PFSK-1 (cell line): ENCODE results near the gene ZC3H4.

ENCODE experiments used
- FOXP2 ChIP-seq: optimal IDR thresholded peaks from 2 replicates; pipeline ENCODE3; 2011; ENCODE audit warnings: borderline replicate concordance, control low read depth, inconsistent platforms; ENCODE audit not compliant: insufficient read depth; ENCODE audit errors: extremely low read length, extremely low read depth
- POLR2AphosphoS5 ChIP-seq: IDR thresholded peaks from 2 replicates; pipeline ENCODE4 v1.6.1; 2012; ENCODE audit warnings: low read depth, mild to moderate bottlenecking, control low read depth, low read length, moderate library complexity
- SIN3A ChIP-seq: IDR thresholded peaks from 2 replicates; pipeline ENCODE4 v1.6.1; 2012; ENCODE audit warnings: mild to moderate bottlenecking, low read length, moderate library complexity, borderline replicate concordance; ENCODE audit not compliant: insufficient read depth
- TAF1 ChIP-seq: IDR thresholded peaks from 2 replicates; pipeline ENCODE4 v1.6.1; 2012; ENCODE audit warnings: low read length, control low read depth, borderline replicate concordance; ENCODE audit not compliant: insufficient read depth
- TF ChIP-seq, protein P1 (sequence below), 2 experiments: IDR thresholded peaks; 2 replicates each; pipeline versions ENCODE4 v1.6.1 to v1.8.0; 2011 to 2012; ENCODE audit warnings: low read depth in 2 of 2, low read length in 2 of 2, control low read depth in 1 of 2, inconsistent platforms in 1 of 2, mild to moderate bottlenecking in 1 of 2, moderate library complexity in 1 of 2; ENCODE audit not compliant: insufficient read depth in 1 of 2

ZC3H4 gene

DNA sequence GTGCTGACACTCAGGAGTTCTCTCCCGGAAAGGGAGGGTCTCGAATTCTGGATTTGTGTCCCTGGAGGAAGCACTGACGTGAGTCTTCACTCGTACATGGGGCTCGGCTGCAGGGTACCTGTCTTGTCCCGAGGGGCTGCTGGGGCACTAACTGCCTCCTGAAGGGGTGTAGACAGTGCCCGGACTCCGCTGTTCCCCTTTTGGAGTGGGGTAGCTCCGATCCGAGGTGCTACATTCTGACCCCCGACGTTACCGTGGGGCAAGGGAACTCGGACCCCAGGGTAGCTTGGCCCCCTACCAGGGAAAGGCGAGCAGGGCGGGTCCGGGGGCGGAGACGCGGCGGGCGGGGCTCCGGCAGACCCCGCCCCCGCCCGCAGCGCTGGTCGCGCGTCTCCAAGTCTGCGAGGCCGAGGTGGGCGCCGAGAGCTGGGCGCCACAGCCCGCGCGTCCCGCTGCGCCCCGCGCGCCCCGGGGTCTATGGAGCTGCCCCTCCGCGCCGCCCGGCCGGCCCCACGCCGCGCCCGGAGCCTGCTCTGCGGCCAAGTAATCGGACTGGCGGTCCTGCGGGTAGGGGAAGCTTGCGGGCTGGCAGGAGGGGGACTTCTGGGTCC is 94.0 kb downstream of the ZC3H4 start, which contains the start of gene NPAS1:
NPAS1 (plus strand) TSS at position 407 of the 611 bp plus-strand sequence. CDS start 1,211 bp downstream, outside the sequence.
- TF ChIP-seq SIN3A (no peak), TAF1 (no peak), FOXP2 (no peak)

DNA sequence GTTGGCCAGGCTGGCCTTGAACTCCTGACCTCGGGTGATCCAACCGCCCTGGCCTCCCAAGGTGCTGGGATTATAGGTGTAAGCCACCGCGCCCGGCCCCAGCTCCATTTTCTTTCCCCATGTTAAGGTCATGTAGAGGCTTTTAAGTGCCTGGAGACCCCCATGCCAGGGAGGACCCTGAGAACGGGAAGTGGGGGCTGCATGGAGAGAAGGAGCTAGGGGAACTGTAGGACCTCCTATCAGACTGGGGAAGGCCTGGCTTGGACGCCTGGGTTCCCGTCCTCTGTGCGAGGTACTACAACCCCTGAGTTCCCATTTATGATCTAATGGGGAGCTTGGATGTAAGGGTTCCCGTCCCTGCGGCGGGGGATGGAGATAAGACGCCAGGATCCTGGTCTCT is 94.7 kb downstream of the ZC3H4 start:
- no peak for TF ChIP-seq POLR2AphosphoS5
- no peak for TF ChIP-seq FOXP2
- TF ChIP-seq SIN3A, result no peak
- TF ChIP-seq, protein P1, sequence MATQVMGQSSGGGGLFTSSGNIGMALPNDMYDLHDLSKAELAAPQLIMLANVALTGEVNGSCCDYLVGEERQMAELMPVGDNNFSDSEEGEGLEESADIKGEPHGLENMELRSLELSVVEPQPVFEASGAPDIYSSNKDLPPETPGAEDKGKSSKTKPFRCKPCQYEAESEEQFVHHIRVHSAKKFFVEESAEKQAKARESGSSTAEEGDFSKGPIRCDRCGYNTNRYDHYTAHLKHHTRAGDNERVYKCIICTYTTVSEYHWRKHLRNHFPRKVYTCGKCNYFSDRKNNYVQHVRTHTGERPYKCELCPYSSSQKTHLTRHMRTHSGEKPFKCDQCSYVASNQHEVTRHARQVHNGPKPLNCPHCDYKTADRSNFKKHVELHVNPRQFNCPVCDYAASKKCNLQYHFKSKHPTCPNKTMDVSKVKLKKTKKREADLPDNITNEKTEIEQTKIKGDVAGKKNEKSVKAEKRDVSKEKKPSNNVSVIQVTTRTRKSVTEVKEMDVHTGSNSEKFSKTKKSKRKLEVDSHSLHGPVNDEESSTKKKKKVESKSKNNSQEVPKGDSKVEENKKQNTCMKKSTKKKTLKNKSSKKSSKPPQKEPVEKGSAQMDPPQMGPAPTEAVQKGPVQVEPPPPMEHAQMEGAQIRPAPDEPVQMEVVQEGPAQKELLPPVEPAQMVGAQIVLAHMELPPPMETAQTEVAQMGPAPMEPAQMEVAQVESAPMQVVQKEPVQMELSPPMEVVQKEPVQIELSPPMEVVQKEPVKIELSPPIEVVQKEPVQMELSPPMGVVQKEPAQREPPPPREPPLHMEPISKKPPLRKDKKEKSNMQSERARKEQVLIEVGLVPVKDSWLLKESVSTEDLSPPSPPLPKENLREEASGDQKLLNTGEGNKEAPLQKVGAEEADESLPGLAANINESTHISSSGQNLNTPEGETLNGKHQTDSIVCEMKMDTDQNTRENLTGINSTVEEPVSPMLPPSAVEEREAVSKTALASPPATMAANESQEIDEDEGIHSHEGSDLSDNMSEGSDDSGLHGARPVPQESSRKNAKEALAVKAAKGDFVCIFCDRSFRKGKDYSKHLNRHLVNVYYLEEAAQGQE (IDR thresholded peaks at IDR 0.05; ENCODE audit: insufficient read depth in 1 of 2, low read depth in 2 of 2, low read length in 2 of 2), result no peak
- TF ChIP-seq TAF1, result no peak
